H9 (cell line): ENCODE measurements around the gene TRIO. TPM values are rescaled to one million over a fixed set of nuclear protein-coding genes. Genes with fewer than 3 reads are reported as not detected.

Experiments used
- DNase-seq: peaks from one replicate; pipeline ENCODE4 v3.0.0-alpha.2; 2017
- H2AFZ ChIP-seq: one replicate; pipeline ENCODE4 v1.6.1; 2013; ENCODE audit warnings: mild to moderate bottlenecking, low read length, control low read depth, moderate library complexity
- H2AK5ac ChIP-seq: 2 replicates; pipeline ENCODE4 v1.6.1; 2013; ENCODE audit warnings: low read length, control low read depth, mixed read lengths; ENCODE audit not compliant: insufficient read length
- H2BK120ac ChIP-seq: one replicate; pipeline ENCODE4 v1.6.1; 2013; ENCODE audit warnings: low read depth, mild to moderate bottlenecking, low read length, control low read depth, inconsistent platforms; ENCODE audit not compliant: poor library complexity, severe bottlenecking
- H2BK12ac ChIP-seq: 2 replicates; pipeline ENCODE4 v1.6.1; 2013; ENCODE audit warnings: low read length, control low read depth, mixed read lengths, low read depth; ENCODE audit not compliant: insufficient read length
- H2BK15ac ChIP-seq: 2 replicates; pipeline ENCODE4 v1.6.1; 2013; ENCODE audit warnings: low read depth, low read length, control low read depth
- H2BK20ac ChIP-seq: one replicate; pipeline ENCODE4 v1.6.1; 2013; ENCODE audit warnings: low read depth, mild to moderate bottlenecking, low read length, control low read depth, inconsistent platforms; ENCODE audit not compliant: poor library complexity, severe bottlenecking
- H2BK5ac ChIP-seq: 2 replicates; pipeline ENCODE4 v1.6.1; 2013; ENCODE audit warnings: low read length, control low read depth, mixed read lengths; ENCODE audit not compliant: insufficient read length
- H3K14ac ChIP-seq: 2 replicates; pipeline ENCODE4 v1.6.1; 2013; ENCODE audit warnings: low read length, control low read depth; ENCODE audit not compliant: insufficient read depth
- H3K18ac ChIP-seq: 2 replicates; pipeline ENCODE4 v1.6.1; 2013; ENCODE audit warnings: low read depth, mild to moderate bottlenecking, mixed read lengths, low read length, control low read depth; ENCODE audit not compliant: insufficient read length
- H3K23ac ChIP-seq: 2 replicates; pipeline ENCODE4 v1.6.1; 2013; ENCODE audit warnings: low read length, control low read depth, mixed read lengths, low read depth; ENCODE audit not compliant: insufficient read length
- H3K23me2 ChIP-seq: 2 replicates; pipeline ENCODE4 v1.6.1; 2013; ENCODE audit warnings: low read depth, mild to moderate bottlenecking, mixed read lengths, low read length, control low read depth; ENCODE audit not compliant: insufficient read length, poor library complexity, severe bottlenecking
- H3K27ac ChIP-seq: 2 replicates; pipeline ENCODE4 v1.5.1; 2013; ENCODE audit warnings: low read length, control low read depth, mixed read lengths, low read depth; ENCODE audit not compliant: insufficient read length
- H3K27me3 ChIP-seq: 2 replicates; pipeline ENCODE4 v1.6.1; 2013; ENCODE audit warnings: low read length, control low read depth, inconsistent platforms; ENCODE audit not compliant: insufficient read depth
- H3K4ac ChIP-seq: 2 replicates; pipeline ENCODE4 v1.6.1; 2013; ENCODE audit warnings: low read depth, mild to moderate bottlenecking, control low read depth, inconsistent platforms, low read length, moderate library complexity
- H3K4me1 ChIP-seq: 2 replicates; pipeline ENCODE4 v1.6.1; 2013; ENCODE audit warnings: low read length, control low read depth, inconsistent platforms; ENCODE audit not compliant: insufficient read depth
- H3K4me2 ChIP-seq: 2 replicates; pipeline ENCODE4 v1.6.1; 2013; ENCODE audit warnings: low read length, control low read depth, mixed read lengths; ENCODE audit not compliant: insufficient read length, insufficient read depth
- H3K56ac ChIP-seq: 2 replicates; pipeline ENCODE4 v1.6.1; 2013; ENCODE audit warnings: low read depth, mild to moderate bottlenecking, mixed read lengths, low read length, control low read depth; ENCODE audit not compliant: insufficient read length
- H3K79me1 ChIP-seq: 2 replicates; pipeline ENCODE4 v1.6.1; 2013; ENCODE audit warnings: low read depth, mild to moderate bottlenecking, moderate library complexity, low read length, control low read depth, inconsistent platforms; ENCODE audit not compliant: insufficient read depth, poor library complexity, severe bottlenecking
- H3K79me2 ChIP-seq: 2 replicates; pipeline ENCODE4 v1.6.1; 2013; ENCODE audit warnings: low read length, control low read depth, inconsistent platforms; ENCODE audit not compliant: insufficient read depth
- H3K9ac ChIP-seq: 2 replicates; pipeline ENCODE4 v1.6.1; 2013; ENCODE audit warnings: low read length, control low read depth, mixed read lengths; ENCODE audit not compliant: insufficient read length; ENCODE audit errors: extremely low read depth
- H3K9me3 ChIP-seq: one replicate; pipeline ENCODE4 v1.6.1; 2013; ENCODE audit warnings: low read depth, low read length, inconsistent platforms; ENCODE audit not compliant: control insufficient read depth
- H3T11ph ChIP-seq: one replicate; pipeline ENCODE4 v1.6.1; 2013; ENCODE audit warnings: mild to moderate bottlenecking, low read length, control low read depth, inconsistent platforms
- H4K20me1 ChIP-seq: one replicate; pipeline ENCODE4 v1.6.1; 2013; ENCODE audit not compliant: control insufficient read depth, insufficient read length, insufficient read depth
- H4K5ac ChIP-seq: 2 replicates; pipeline ENCODE4 v1.6.1; 2013; ENCODE audit warnings: low read depth, mild to moderate bottlenecking, mixed read lengths, low read length, control low read depth; ENCODE audit not compliant: insufficient read length
- H4K8ac ChIP-seq: replicated peaks from 2 replicates; pipeline ENCODE4 v1.6.1; 2013; ENCODE audit warnings: low read length, control low read depth, mixed read lengths, low read depth; ENCODE audit not compliant: insufficient read length
- H4K91ac ChIP-seq: 2 replicates; pipeline ENCODE4 v1.6.1; 2013; ENCODE audit warnings: low read depth, mild to moderate bottlenecking, moderate library complexity, mixed read lengths, low read length, control low read depth; ENCODE audit not compliant: insufficient read length
- H3K27ac Mint-ChIP-seq, 3 experiments: 2 replicates in 2 of 3; 3 replicates in 1 of 3; pipeline ENCODE4 v1.8.0; 2020 to 2021; ENCODE audit warnings: mixed read lengths in 3 of 3, mild to moderate bottlenecking in 1 of 3, moderate library complexity in 1 of 3
- H3K27me3 Mint-ChIP-seq: 2 replicates; pipeline ENCODE4 v1.8.0; 2021; ENCODE audit warnings: low read depth, mild to moderate bottlenecking, moderate library complexity, mixed read lengths
- H3K36me3 Mint-ChIP-seq, 3 experiments: 2 replicates in 2 of 3; 3 replicates in 1 of 3; pipeline ENCODE4 v1.8.0; 2020 to 2021; ENCODE audit warnings: low read depth in 3 of 3, mixed read lengths in 3 of 3; ENCODE audit not compliant: insufficient read depth in 1 of 3
- H3K4me1 Mint-ChIP-seq, 2 experiments: 2 replicates each; pipeline ENCODE4 v1.8.0; 2020; ENCODE audit warnings: mixed read lengths in 2 of 2
- H3K4me3 Mint-ChIP-seq, 2 experiments: 2 replicates in 1 of 2; 3 replicates in 1 of 2; pipeline ENCODE4 v1.8.0; 2020 to 2021; ENCODE audit warnings: mild to moderate bottlenecking in 2 of 2, mixed read lengths in 2 of 2, moderate library complexity in 1 of 2
- H3K9me3 Mint-ChIP-seq, 2 experiments: 2 replicates in 1 of 2; 3 replicates in 1 of 2; pipeline ENCODE4 v1.8.0; 2020; ENCODE audit warnings: mild to moderate bottlenecking in 2 of 2, mixed read lengths in 2 of 2, moderate library complexity in 1 of 2
- CTCF ChIP-seq: fragments of 200-600 bp; sonication (generic); conservative IDR thresholded peaks from 3 replicates; pipeline ENCODE4 v1.8.0; 2021; ENCODE audit warnings: antibody characterized with exemption, mild to moderate bottlenecking
- WGBS: extraction: QIAGEN DNeasy Blood & Tissue Kit; methylation state at CpG from one replicate; pipeline ENCODE4 v1.1.7; 2013; ENCODE audit warnings: missing lambda C conversion rate, low lambda C conversion rate, mixed read lengths; ENCODE audit not compliant: insufficient read length; ENCODE audit errors: extremely low coverage; 5-methylcytosine and 5-hydroxymethylcytosine counted together
- total RNA-seq: library from RNA; stranded (reverse); gene quantifications from 2 replicates; pipeline ENCODE4 v1.2.1, GENCODE V29; 2021

Gene TRIO
- total RNA-seq, 1 experiment from 2014 or later = 87.8 TPM

GRCh38 chr5:14201325-14202045, 58.3 kb downstream of the TRIO start:
- Histone ChIP-seq H2BK15ac (no peak overlapping the region), H3K4me1 (peaks cover 7% of the 10 kb centered on the region; the same call in 1 of the 2 replicates), H4K20me1 (no peaks in the 10 kb centered on the region), H3K9ac (no peak overlapping the region), H3K9me3 (no peaks in the 10 kb centered on the region), H2AFZ (no peak overlapping the region), H3K79me1 (no peaks in the 10 kb centered on the region), H3K4ac (no peak overlapping the region), H4K8ac (no peak overlapping the region), H2BK120ac (no peak overlapping the region), H4K91ac (no peak overlapping the region), H3K23ac (no peak overlapping the region), H3T11ph (no peak overlapping the region), H2BK20ac (no peak overlapping the region), H3K79me2 (peaks cover 31% of the 10 kb centered on the region; the same call in 1 of the 2 replicates), H3K27ac (no peak overlapping the region), H3K27me3 (no peaks in the 10 kb centered on the region), H3K14ac (no peak overlapping the region), H3K18ac (no peak overlapping the region), H2AK5ac (no peak overlapping the region), H3K56ac (no peak overlapping the region), H2BK12ac (no peak overlapping the region), H4K5ac (no peak overlapping the region), H3K4me2 (no peak overlapping the region), H3K23me2 (no peaks in the 10 kb centered on the region), H2BK5ac (no peak overlapping the region)
- H3K4me1 Mint-ChIP-seq = peaks cover 51 to 54% of the 10 kb centered on the region in 2 experiments
- no peaks in the 10 kb centered on the region for H3K36me3 Mint-ChIP-seq
- no peaks in the 10 kb centered on the region for H3K27me3 Mint-ChIP-seq
- no peaks in the 10 kb centered on the region for H3K9me3 Mint-ChIP-seq
- H3K4me3 Mint-ChIP-seq = no peak overlapping the region
- TF ChIP-seq CTCF = no peak
- no peak for DNase-seq
- no peak overlapping the region for H3K27ac Mint-ChIP-seq
- no CpG with 5 or more reads among the region's 7 CpGs for WGBS
